GM19351 (cell line): Measurements from ENCODE around the gene ATP4B.
A peak's percentile ranks its signal among the peaks of the same experiment; 100 is the strongest.

Experiments used
- ATAC-seq: cut with Tn5 transposase; IDR thresholded peaks from one replicate; pipeline ENCODE4 v1.9.1; 2021; ENCODE audit warnings: mild to moderate bottlenecking, moderate library complexity; ENCODE audit not compliant: unreplicated experiment

ATP4B gene

GRCh38 chr13:113608967-113609533, 48.9 kb downstream of the ATP4B start:
- ATAC-seq, result no peak

GRCh38 chr13:113607889-113608635, 49.9 kb downstream of the ATP4B start:
- ATAC-seq, result no peak

GRCh38 chr13:113607056-113607888, 50.7 kb downstream of the ATP4B start:
- ATAC-seq, result no peak

GRCh38 chr13:113605866-113606438, 52.0 kb downstream of the ATP4B start:
- ATAC-seq, result no peak

- ATAC-seq, result no peak
Observed at GRCh38 chr13:113605461-113605860, 52.5 kb downstream of the ATP4B start.

GRCh38 chr13:113604186-113604585, 53.8 kb downstream of the ATP4B start:
- ATAC-seq, result peak; percentile 76

GRCh38 chr13:113603116-113603710, 54.8 kb downstream of the ATP4B start:
- ATAC-seq, result no peak

- no peak for ATAC-seq
Observed at GRCh38 chr13:113602291-113602988, 55.6 kb downstream of the ATP4B start.

- ATAC-seq, result no peak
Observed at GRCh38 chr13:113601166-113602070, 56.6 kb downstream of the ATP4B start.

- ATAC-seq, result no peak
Observed at GRCh38 chr13:113599391-113599790, 58.6 kb downstream of the ATP4B start.
